22Rv1 (cell line): ENCODE measurements around the gene HBQ1.

ENCODE experiments used
- H3K27ac ChIP-seq: fragments of 450-650 bp; 2 replicates; pipeline ENCODE4 v1.5.1; 2017
- CTCF ChIP-seq: fragments of 450-650 bp; IDR thresholded peaks from 2 replicates; pipeline ENCODE4 v1.5.1; 2017; ENCODE audit warnings: mild to moderate bottlenecking
- ZFX ChIP-seq: fragments of 450-650 bp; IDR thresholded peaks from 2 replicates; pipeline ENCODE4 v1.6.1; 2017; ENCODE audit warnings: antibody characterized with exemption, borderline replicate concordance

The HBQ1 gene

GRCh38 chr16:187330-187729, 7.1 kb downstream of the HBQ1 start:
- no peak overlapping the region for H3K27ac ChIP-seq
- TF ChIP-seq CTCF (no peak), ZFX (no peak)

- H3K27ac ChIP-seq, result no peak overlapping the region
- peak; percentile 49 for TF ChIP-seq CTCF
- TF ChIP-seq ZFX, result no peak
These were observed 8.4 kb downstream of the HBQ1 start for GRCh38 chr16:188674-189073.

GRCh38 chr16:189604-190186, 9.4 kb downstream of the HBQ1 start:
- TF ChIP-seq CTCF (no peak), ZFX (no peak)
- H3K27ac ChIP-seq, result no peak overlapping the region

GRCh38 chr16:191831-192230, 11.6 kb downstream of the HBQ1 start:
- no peak overlapping the region for H3K27ac ChIP-seq

GRCh38 chr16:192686-193085, 12.4 kb downstream of the HBQ1 start:
- no peak overlapping the region for H3K27ac ChIP-seq
- TF ChIP-seq ZFX (no peak), CTCF (no peak)

More at GRCh38 chr16:191831-192230, 11.6 kb downstream of the HBQ1 start:
- TF ChIP-seq ZFX, result no peak
- no peak for TF ChIP-seq CTCF

- TF ChIP-seq CTCF (no peak), ZFX (no peak)
- no peak overlapping the region for H3K27ac ChIP-seq
These were observed 13.2 kb downstream of the HBQ1 start for GRCh38 chr16:193441-193840.

- no peak overlapping the region for H3K27ac ChIP-seq
- no peak for TF ChIP-seq ZFX
- TF ChIP-seq CTCF, result no peak
These were observed 14.3 kb downstream of the HBQ1 start for GRCh38 chr16:194516-194915.
